Right ventricle myocardium superior (tissue), 1 donor: ENCODE data around the gene WWTR1. TPM values are rescaled to one million over a fixed set of nuclear protein-coding genes. Genes with fewer than 3 reads are reported as not detected.

Experiments used
- ATAC-seq: fragments of 200-7000 bp; cut with Tn5 transposase; one replicate; pipeline ENCODE4 v1.9.1; 2020; ENCODE audit warnings: mild to moderate bottlenecking; ENCODE audit not compliant: poor library complexity
- DNase-seq: peaks from one replicate; pipeline ENCODE4 v3.0.0-alpha.2; 2020
- intact Hi-C: fragments of 100-400 bp; cut with DNase I; formaldehyde crosslinking; loops from one replicate; pipeline ENCODE4 v1.11.2; 2022
- total RNA-seq: library from RNA; stranded (reverse); fragmentation: NEBNext Ultra II Directional; extraction: Animal tissue kit (Norgen Biotek cat#: 25700); gene quantifications from one replicate; pipeline ENCODE4 v1.2.1, GENCODE V29; 2021
- donor health status: DM: no; HTN: yes; CAD: no; lungs with severe emphysema.

The WWTR1 gene
- total RNA-seq, 1 donor from 2014 or later = 37.9 TPM

DNA sequence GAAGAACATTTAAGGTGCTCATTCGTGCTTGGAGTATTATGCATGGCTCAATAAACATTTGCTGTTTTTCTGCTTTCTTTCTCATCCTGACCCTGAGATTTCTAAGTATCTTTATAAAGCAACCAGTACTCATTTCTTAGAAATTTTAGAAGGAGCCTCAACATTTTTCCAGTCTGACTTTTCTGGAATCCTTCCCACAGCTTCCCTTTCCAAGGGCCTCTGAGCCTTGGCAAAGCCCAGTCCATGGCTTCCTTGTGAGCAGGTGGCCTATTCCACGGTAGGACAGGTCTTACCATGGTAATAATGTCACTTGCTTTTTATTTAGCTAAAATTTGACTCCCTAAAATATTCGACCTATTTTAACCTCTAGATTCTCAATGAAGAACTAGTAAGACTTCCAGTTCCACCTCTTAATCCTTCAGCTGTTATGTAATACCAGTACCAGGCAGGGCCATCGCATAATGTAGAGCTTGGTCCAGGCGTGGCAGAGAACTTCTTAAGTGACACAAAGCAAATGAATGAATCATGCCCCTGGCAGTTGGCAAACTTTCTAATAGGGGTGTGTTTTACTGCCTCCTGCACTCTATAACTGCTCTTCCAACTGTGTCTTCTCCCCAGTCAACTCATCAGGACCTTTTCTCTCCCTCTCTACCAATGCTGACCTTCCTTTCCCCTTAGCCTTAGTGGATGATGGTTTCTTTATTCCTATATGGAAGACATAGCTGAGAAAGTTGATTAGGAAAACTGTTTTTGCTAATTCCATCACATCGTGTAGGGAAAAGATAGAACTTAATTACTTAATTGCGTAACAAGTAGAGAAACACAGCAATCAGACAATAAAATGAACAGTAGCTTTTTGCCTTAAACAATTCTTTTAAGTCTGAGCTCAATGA is 184.2 kb downstream of the WWTR1 start:
- intact Hi-C loops = no loop called here
- ATAC-seq (peak; percentile 62), DNase-seq (no peak)

GRCh38 chr3:149472030-149472797 is 185.6 kb downstream of the WWTR1 start:
- peak; percentile 61 for ATAC-seq
- intact Hi-C loops = no loop called here
- no peak for DNase-seq

DNA sequence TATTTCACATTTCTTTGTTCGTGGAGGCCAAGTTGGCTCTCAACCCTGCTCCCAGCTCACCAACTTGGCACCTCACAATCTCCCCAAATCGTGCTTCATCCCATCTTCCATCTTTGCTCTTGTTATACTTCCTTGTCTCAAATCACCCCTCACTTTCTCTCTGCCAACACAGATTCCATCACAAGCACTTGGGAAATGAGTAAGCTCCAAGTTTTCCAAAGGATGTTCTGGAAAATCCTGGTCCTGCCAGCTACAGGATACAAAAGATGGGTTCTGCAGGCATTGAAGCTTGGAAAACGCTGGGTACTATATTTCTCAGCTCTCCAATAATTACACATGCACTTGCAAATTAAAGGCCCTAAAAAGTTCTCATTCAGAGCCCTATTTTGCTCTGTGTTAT is 187.4 kb downstream of the WWTR1 start:
- DNase-seq (no peak), ATAC-seq (no peak)
- intact Hi-C loops = no loop called here

DNA sequence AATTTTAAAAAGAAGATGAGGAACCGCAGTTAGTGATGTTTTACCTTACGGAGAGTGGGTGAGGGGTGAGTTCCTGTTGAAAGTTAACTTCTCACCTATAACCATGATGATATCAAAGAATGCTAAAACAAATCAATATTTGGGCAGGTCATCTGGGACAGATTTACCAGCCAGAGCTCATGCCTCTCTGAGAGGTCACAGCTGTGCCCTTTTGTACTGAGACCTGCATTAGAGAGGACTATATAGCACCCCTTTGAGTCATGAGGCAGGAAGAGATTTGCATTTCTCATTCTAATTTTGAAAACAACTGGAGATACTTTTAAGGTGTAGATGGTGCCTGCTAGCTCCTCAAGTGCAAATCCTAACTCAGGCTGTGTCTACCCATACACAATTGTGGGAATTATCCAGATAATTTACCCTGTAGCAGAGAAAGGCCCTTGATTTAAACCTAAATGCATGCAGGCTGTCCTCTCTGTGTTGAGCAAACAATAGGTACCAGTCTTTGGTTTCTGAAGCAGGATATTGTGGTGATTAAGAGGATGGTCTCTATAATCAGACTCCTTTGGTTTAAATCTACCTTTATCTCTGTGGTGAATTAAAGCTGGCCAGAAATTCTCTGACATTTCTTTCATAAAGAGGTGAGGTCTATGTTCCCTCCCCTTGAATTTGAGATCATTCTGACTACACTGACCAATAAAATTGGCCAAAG is 189.2 kb downstream of the WWTR1 start:
- DNase-seq (no peak), ATAC-seq (no peak)
- intact Hi-C loops = no loop called here

Other genes starting within 250 kb of the WWTR1 start
- gene TM4SF4, start 183.3 kb downstream of the WWTR1 start, total RNA-seq = not detected
- 17.4 TPM for gene COMMD2, start 94.5 kb upstream of the WWTR1 start, total RNA-seq
- gene ANKUB1, start 134.5 kb upstream of the WWTR1 start, total RNA-seq = not detected
- gene RNF13, start 155.2 kb upstream of the WWTR1 start, total RNA-seq = 45.0 TPM